Endometrial microvascular endothelial cells (primary cell): Measurements from ENCODE around the gene DIPK1A. TPM values are rescaled to one million over a fixed set of nuclear protein-coding genes. Genes with fewer than 3 reads are reported as not detected.
"Not testable (repeated sequence)": the region's sequence is repeated elsewhere in the genome, so short reads cannot be mapped to it uniquely, and the experiment has no call there.

Experiments
- in situ Hi-C: cut with HindIII; loops from 2 replicates; pipeline ENCODE4 v1.10.0; 2017; ENCODE audit warnings: low sequenced_read_pairs, low pct_unique_long_range_greater_than_20kb; ENCODE audit errors: inconsistent ontology term
- total RNA-seq: library from RNA; depleted of rRNA; stranded (reverse); fragments of >200 nt; gene quantifications from one replicate; pipeline ENCODE4 v1.2.3, GENCODE V29; 2015; ENCODE audit errors: inconsistent ontology term

Gene DIPK1A
- total RNA-seq, 1 donor from 2014 or later: 0.37 TPM

GRCh38 chr1:92987462-92987861, 26.2 kb upstream of the DIPK1A start:
- in situ Hi-C loops: no loop called here

DNA sequence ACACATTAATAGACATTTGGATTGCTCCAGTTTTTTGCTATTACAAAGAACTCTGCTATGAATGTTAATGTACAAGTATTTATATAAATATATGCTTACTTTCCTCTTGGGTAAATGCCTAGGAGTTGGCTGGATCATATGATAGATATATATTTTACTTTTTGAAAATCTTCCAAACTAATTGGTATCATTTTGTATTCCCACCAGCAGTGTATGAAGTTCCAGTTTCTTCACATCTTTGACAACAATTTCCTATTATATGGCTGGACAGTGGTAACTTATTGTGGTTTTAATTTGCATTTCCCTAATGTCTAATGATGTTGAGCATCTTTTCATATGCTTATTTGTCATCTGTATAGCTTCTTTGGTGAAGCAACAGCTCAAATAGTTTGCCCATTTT, 23.8 kb upstream of the DIPK1A start:
- in situ Hi-C loops: no loop called here

- in situ Hi-C loops: no loop called here
These were observed 19.7 kb upstream of the DIPK1A start for GRCh38 chr1:92980732-92981647.

DNA sequence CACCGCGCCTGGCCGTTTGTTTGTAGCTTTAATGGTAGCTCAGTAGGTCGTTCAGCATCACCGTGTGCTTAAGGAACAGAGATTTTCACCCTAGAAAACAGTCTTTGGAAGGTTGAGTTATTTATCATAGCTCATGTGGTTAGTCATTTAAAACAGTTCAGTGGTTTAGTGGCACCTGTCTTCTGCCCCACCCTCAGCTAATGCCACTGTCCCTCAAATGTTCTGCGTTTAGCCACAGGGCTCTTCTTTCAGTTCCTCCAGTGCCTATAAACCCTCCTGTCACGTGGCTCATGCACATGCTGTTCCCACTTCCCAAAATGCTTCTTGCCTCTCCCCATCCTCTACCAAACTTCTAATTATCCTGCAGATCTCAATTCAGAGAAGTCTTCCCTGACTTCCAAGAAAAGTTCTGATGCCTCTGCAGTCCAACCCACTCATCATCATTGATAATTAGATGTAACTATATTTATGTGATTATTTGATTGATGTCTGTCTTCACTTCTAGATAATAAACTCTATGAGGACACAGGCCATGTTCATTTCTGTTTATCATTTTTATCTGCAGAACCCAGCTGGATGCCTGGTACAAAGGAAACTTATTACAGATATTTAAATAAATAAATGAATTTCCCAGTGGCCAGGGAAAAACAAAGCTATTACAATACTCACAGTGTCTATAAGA, 14.4 kb upstream of the DIPK1A start:
- in situ Hi-C loops: no loop called here

- in situ Hi-C loops: not testable (repeated sequence)
These were observed 12.8 kb upstream of the DIPK1A start for GRCh38 chr1:92974112-92974511.

GRCh38 chr1:92973203-92973897, 12.1 kb upstream of the DIPK1A start:
- in situ Hi-C loops: no loop called here

- in situ Hi-C loops: no loop called here
These were observed 11.3 kb upstream of the DIPK1A start for GRCh38 chr1:92972409-92973129.

GRCh38 chr1:92971932-92972331, 10.7 kb upstream of the DIPK1A start:
- in situ Hi-C loops: not testable (repeated sequence)

- in situ Hi-C loops: no loop called here
These were observed 9.9 kb upstream of the DIPK1A start for GRCh38 chr1:92970990-92971689.

DNA sequence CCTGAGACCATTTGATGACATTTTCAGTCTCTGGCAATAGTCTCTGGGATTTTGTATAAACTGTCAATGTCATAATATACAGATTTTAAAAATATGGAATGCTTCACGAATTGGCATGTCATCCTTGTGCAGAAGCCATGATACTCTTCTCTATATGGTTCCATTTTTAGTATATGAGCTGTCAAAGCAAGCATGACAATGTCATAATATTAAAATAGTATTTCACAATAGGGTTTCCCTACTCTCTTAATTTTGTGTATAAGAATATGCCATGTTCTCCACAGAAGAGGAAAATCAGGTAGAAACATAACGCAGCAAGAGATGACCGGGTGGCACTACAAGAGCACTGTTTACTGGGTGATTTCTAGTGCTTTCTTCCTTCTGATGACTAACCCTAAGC, 8.3 kb upstream of the DIPK1A start:
- in situ Hi-C loops: no loop called here

GRCh38 chr1:92968138-92969032, 7.1 kb upstream of the DIPK1A start:
- in situ Hi-C loops: no loop called here

DNA sequence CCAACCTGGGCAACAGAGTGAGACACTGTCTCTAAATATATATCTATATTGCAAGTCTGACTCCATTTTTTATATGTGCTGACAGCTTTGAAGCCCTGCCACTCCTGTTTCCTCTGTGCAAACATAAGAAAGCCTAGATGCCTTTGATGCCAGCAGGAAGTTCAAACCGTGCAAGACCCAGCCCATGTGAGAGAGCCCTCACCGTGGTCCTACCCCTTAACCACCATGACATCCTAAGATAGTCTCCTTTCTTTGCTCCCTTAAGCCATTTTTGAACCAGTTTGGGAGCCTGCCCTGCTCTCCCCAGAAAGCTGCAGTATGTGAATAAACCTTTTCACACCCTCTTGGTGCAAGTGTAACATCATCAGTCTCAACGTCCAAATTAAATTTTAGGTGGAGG, 3.7 kb upstream of the DIPK1A start:
- in situ Hi-C loops: no loop called here

- in situ Hi-C loops: no loop called here
These were observed 3.1 kb upstream of the DIPK1A start for GRCh38 chr1:92964316-92964715.

DNA sequence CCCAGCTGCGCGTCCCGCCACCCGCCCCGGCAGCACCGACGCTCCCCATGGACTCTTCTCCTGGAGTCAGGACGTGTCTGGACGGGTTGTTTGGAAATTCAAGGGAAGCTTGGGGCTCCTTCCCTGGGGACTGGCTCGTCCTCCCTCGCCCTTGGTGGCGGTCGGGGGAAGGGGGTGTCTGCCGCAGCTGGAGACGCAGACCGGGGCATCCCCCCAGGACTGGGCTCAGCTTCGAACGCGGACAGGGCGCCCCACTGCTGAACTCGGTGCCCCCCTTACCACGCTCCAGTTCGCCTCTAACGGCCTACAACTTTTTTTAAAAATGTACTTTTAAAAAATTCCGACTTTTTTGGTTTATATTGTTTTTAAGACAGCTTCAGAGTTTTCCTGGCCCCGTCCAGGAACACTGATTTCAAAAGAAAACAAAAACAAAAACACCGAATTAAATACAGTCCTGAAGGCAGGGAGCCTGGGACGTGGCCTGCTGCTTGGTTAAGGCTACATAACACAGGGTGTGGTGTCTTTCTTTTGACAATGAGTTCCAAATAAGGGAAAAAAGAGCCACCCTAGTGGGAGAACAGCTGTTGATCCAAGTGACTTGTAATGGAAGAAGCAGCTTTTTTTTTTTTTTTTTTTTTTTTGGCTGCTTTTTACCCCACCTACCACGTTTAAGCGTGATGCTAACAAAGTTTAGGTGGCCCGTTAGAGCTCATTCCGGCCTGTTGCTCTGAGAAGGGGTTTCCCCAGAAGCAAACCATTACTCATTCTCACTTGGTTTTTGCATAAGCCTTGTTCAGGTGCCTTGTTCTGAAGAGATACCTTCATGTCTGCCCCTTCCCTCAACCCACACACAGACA, 862 bp upstream of the DIPK1A start:
- in situ Hi-C loops: no loop called here

- in situ Hi-C loops: no loop called here
These were observed 699 bp downstream of the DIPK1A start for GRCh38 chr1:92960395-92961130.
